ENCODE data around the gene ASCC1.
"Not testable (repeated sequence)": the region's sequence is repeated elsewhere in the genome, so short reads cannot be mapped to it uniquely, and the experiment has no call there.

GRCh38 chr10:72150746-72151478 is 65.2 kb downstream of the ASCC1 start:
- TF ChIP-seq, protein P1, sequence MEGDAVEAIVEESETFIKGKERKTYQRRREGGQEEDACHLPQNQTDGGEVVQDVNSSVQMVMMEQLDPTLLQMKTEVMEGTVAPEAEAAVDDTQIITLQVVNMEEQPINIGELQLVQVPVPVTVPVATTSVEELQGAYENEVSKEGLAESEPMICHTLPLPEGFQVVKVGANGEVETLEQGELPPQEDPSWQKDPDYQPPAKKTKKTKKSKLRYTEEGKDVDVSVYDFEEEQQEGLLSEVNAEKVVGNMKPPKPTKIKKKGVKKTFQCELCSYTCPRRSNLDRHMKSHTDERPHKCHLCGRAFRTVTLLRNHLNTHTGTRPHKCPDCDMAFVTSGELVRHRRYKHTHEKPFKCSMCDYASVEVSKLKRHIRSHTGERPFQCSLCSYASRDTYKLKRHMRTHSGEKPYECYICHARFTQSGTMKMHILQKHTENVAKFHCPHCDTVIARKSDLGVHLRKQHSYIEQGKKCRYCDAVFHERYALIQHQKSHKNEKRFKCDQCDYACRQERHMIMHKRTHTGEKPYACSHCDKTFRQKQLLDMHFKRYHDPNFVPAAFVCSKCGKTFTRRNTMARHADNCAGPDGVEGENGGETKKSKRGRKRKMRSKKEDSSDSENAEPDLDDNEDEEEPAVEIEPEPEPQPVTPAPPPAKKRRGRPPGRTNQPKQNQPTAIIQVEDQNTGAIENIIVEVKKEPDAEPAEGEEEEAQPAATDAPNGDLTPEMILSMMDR (conservative IDR thresholded peaks at IDR 0.05 in 1 of 2, IDR thresholded peaks at IDR 0.05 in 1 of 2; ENCODE audit: extremely low read depth in 1 of 2, insufficient read depth in 1 of 2, low read depth in 1 of 2, low read length in 2 of 2), result not testable (repeated sequence)
- TF ChIP-seq EZH2 (IDR thresholded peaks at IDR 0.05; ENCODE audit: borderline replicate concordance, low read length), result not testable (repeated sequence)

Data from mammary epithelial cell (primary cell).